ENCODE results near the gene MRPL33. TPM values are rescaled to one million over a fixed set of nuclear protein-coding genes. Genes with fewer than 3 reads are reported as not detected.

The MRPL33 gene
- total RNA-seq, 1 experiment from 2014 or later, result 66.8 TPM

DNA sequence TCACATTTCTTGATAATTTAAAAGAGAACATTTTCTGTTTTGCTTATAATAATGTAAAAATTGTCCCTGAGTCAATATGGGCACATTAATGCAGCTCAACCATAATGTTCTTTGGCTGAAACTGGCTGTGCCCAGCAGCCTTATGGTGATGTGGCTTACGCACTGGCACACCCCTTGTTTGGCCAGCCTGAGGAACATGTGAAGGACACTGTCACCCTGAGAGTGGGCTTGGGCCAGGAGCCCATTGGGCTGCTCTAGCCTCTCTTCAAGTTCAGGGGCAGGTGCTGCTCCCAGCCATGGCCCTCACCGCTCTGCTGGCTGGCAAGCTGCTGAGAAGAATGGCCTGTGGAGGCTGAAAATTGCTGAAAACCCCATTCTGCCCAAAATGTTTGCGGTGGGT is 37.5 kb downstream of the MRPL33 start:
- H3K27me3 ChIP-seq (ENCODE audit: insufficient read depth, low read length), result no peaks in the 10 kb centered on the region; the same call in 1 of the 2 replicates
- Mint-ChIP-seq H3K27ac (no peak overlapping the region), H3K36me3 (ENCODE audit: insufficient read depth in 1 of 3, low read depth in 3 of 3) (no peaks in the 10 kb centered on the region), H3K4me1 (no peaks in the 10 kb centered on the region), H3K9me3 (no peaks in the 10 kb centered on the region), H3K27me3 (ENCODE audit: low read depth) (no peaks in the 10 kb centered on the region; the same call in 1 of the 2 replicates), H3K4me3 (no peak overlapping the region)
- no peak overlapping the region for H2BK120ac ChIP-seq (ENCODE audit: low read depth, low read length, poor library complexity, severe bottlenecking)
- no peak for DNase-seq
- no peak overlapping the region for H3K23ac ChIP-seq (ENCODE audit: insufficient read length, low read depth, low read length)
- WGBS (ENCODE audit: extremely low coverage, insufficient read length, low lambda C conversion rate), result no CpG with 5 or more reads among the region's 3 CpGs
- no peak overlapping the region for H2BK15ac ChIP-seq (ENCODE audit: low read depth, low read length)
- H2AK5ac ChIP-seq (ENCODE audit: insufficient read length, low read length), result no peak overlapping the region
- no peaks in the 10 kb centered on the region for H3K79me1 ChIP-seq (ENCODE audit: insufficient read depth, low read depth, low read length, poor library complexity, severe bottlenecking)
- H3T11ph ChIP-seq (ENCODE audit: low read length), result no peak overlapping the region
- no peaks in the 10 kb centered on the region for H3K23me2 ChIP-seq (ENCODE audit: insufficient read length, low read depth, low read length, poor library complexity, severe bottlenecking)
- no peak overlapping the region for H3K14ac ChIP-seq (ENCODE audit: insufficient read depth, low read length)
- no peak overlapping the region for H2BK20ac ChIP-seq (ENCODE audit: low read depth, low read length, poor library complexity, severe bottlenecking)
- no peak overlapping the region for H4K8ac ChIP-seq (replicated peaks; ENCODE audit: insufficient read length, low read depth, low read length)
- no peak overlapping the region for H4K91ac ChIP-seq (ENCODE audit: insufficient read length, low read depth, low read length)
- H4K20me1 ChIP-seq (ENCODE audit: control insufficient read depth, insufficient read depth, insufficient read length), result no peaks in the 10 kb centered on the region
- no peak overlapping the region for H2BK12ac ChIP-seq (ENCODE audit: insufficient read length, low read depth, low read length)
- H4K5ac ChIP-seq (ENCODE audit: insufficient read length, low read depth, low read length), result no peak overlapping the region
- no peaks in the 10 kb centered on the region for H3K4me1 ChIP-seq (ENCODE audit: insufficient read depth, low read length)
- H3K79me2 ChIP-seq (ENCODE audit: insufficient read depth, low read length), result no peaks in the 10 kb centered on the region
- H3K4me2 ChIP-seq (ENCODE audit: insufficient read depth, insufficient read length, low read length), result no peak overlapping the region
- H3K9ac ChIP-seq (ENCODE audit: extremely low read depth, insufficient read length, low read length), result no peak overlapping the region
- no peak overlapping the region for H3K27ac ChIP-seq (ENCODE audit: insufficient read length, low read depth, low read length)
- TF ChIP-seq, protein P1, sequence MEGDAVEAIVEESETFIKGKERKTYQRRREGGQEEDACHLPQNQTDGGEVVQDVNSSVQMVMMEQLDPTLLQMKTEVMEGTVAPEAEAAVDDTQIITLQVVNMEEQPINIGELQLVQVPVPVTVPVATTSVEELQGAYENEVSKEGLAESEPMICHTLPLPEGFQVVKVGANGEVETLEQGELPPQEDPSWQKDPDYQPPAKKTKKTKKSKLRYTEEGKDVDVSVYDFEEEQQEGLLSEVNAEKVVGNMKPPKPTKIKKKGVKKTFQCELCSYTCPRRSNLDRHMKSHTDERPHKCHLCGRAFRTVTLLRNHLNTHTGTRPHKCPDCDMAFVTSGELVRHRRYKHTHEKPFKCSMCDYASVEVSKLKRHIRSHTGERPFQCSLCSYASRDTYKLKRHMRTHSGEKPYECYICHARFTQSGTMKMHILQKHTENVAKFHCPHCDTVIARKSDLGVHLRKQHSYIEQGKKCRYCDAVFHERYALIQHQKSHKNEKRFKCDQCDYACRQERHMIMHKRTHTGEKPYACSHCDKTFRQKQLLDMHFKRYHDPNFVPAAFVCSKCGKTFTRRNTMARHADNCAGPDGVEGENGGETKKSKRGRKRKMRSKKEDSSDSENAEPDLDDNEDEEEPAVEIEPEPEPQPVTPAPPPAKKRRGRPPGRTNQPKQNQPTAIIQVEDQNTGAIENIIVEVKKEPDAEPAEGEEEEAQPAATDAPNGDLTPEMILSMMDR (conservative IDR thresholded peaks at IDR 0.05), result no peak
- H3K18ac ChIP-seq (ENCODE audit: insufficient read length, low read depth, low read length), result no peak overlapping the region
- no peak overlapping the region for H3K56ac ChIP-seq (ENCODE audit: insufficient read length, low read depth, low read length)
- no peaks in the 10 kb centered on the region for H3K9me3 ChIP-seq (ENCODE audit: control insufficient read depth, low read depth, low read length)
- no peak overlapping the region for H2AFZ ChIP-seq (ENCODE audit: low read length)
- no peak overlapping the region for H3K4ac ChIP-seq (ENCODE audit: low read depth, low read length)
- no peak overlapping the region for H2BK5ac ChIP-seq (ENCODE audit: insufficient read length, low read length)

Measured in H9 (cell line).